GM12873 (cell line): ENCODE measurements around the gene BABAM2.

ENCODE experiments used
- CTCF ChIP-seq: IDR thresholded peaks from 2 replicates; pipeline ENCODE4 v1.5.1; 2012; ENCODE audit warnings: low read depth, mild to moderate bottlenecking, moderate library complexity, low read length, control low read depth; ENCODE audit not compliant: insufficient read depth; ENCODE audit errors: missing control alignments

The BABAM2 gene

GRCh38 chr2:28314968-28315367 is 424.4 kb downstream of the BABAM2 start:
- no peak for TF ChIP-seq CTCF

- no peak for TF ChIP-seq CTCF
These were observed 426.2 kb downstream of the BABAM2 start for GRCh38 chr2:28316546-28317335.

GRCh38 chr2:28317390-28317789 is 426.9 kb downstream of the BABAM2 start:
- TF ChIP-seq CTCF = no peak

GRCh38 chr2:28318023-28318422 is 427.5 kb downstream of the BABAM2 start:
- no peak for TF ChIP-seq CTCF

- no peak for TF ChIP-seq CTCF
These were observed 428.1 kb downstream of the BABAM2 start for GRCh38 chr2:28318462-28319117.

- no peak for TF ChIP-seq CTCF
These were observed 428.8 kb downstream of the BABAM2 start for GRCh38 chr2:28319118-28320008.

- TF ChIP-seq CTCF = no peak
These were observed 429.5 kb downstream of the BABAM2 start for GRCh38 chr2:28320009-28320365.
